Large intestine (tissue), 3 donors: ENCODE results near the gene SUSD3. TPM values are rescaled to one million over a fixed set of nuclear protein-coding genes. Genes with fewer than 3 reads are reported as not detected.
"Not testable (repeated sequence)": the region's sequence is repeated elsewhere in the genome, so short reads cannot be mapped to it uniquely, and the experiment has no call there.

Experiments used
- DNase-seq, 2 donors: peaks; one replicate each; pipeline versions ENCODE4 v3.0.0 to v3.0.0-alpha.2; 2013
- H3K27ac ChIP-seq: one replicate; pipeline ENCODE4 v1.5.1; 2013; ENCODE audit warnings: low read length
- H3K27me3 ChIP-seq: 2 replicates; pipeline ENCODE4 v1.6.1; 2013; ENCODE audit warnings: low read length; ENCODE audit not compliant: control insufficient read depth, insufficient read depth
- H3K36me3 ChIP-seq: 2 replicates; pipeline ENCODE4 v1.6.1; 2013; ENCODE audit warnings: low read length; ENCODE audit not compliant: control insufficient read depth, insufficient read depth
- H3K4me1 ChIP-seq: one replicate; pipeline ENCODE4 v1.6.1; 2013; ENCODE audit warnings: low read length; ENCODE audit not compliant: control insufficient read depth, insufficient read depth
- H3K4me3 ChIP-seq: one replicate; pipeline ENCODE4 v1.5.1; 2013; ENCODE audit warnings: low read length
- H3K9me3 ChIP-seq: one replicate; pipeline ENCODE4 v1.6.1; 2013; ENCODE audit warnings: mild to moderate bottlenecking, low read depth, low read length, moderate library complexity; ENCODE audit not compliant: control insufficient read depth
- WGBS: methylation state at CpG from one replicate; pipeline ENCODE4 v1.1.5; 2013; ENCODE audit warnings: low lambda C conversion rate; ENCODE audit not compliant: insufficient coverage; 5-methylcytosine and 5-hydroxymethylcytosine counted together
- polyA plus RNA-seq: library from polyadenylated mRNA; unstranded; fragments of 120-200 nt; gene quantifications from one replicate; pipeline ENCODE4 v1.2.1, GENCODE V29; 2013

The SUSD3 gene
- polyA plus RNA-seq, 1 donor = 7.6 TPM

DNA sequence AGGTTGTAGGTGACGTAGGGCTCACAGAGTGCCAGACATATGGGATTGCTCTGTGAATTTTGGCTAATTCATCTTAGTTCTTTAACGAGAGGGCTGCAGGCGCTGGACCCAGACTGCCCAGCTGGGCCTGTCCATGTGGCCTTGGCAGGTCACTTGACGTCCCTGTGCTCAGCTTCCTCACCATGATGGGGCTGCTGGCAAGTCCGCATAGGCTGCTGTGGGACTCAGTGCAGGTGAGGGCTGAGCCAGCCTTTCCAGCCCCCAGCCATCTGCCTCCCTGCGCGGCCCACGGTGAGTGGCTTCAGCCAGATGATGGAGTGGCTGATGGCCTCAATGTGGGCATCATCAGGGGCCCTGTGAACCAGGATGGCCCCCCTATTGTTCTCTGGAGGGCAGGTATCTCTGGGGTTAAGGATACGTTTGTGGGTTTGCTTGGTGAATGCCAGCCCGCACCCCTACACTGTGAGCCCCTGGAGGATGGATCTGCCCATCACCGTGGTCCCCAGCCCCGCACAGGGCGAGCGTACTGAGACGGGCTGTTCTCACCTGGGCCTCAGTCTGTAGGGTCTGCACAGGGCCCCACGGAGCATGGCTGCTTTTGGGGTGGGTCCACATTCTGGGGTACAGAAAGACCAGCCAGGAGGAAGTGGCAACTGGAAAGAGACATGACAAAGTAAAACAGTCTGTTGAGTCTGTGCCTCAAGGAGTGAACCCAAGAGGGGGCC lies 41.2 kb downstream of the SUSD3 start:
- no peaks in the 10 kb centered on the region for H3K36me3 ChIP-seq
- H3K4me3 ChIP-seq = no peak overlapping the region
- H3K27me3 ChIP-seq = no peaks in the 10 kb centered on the region
- no peak for DNase-seq
- H3K4me1 ChIP-seq = peaks cover 22% of the 10 kb centered on the region
- no peak overlapping the region for H3K27ac ChIP-seq
- H3K9me3 ChIP-seq = peaks cover 2% of the 10 kb centered on the region
- no CpG with 5 or more reads among the region's 16 CpGs for WGBS

DNA sequence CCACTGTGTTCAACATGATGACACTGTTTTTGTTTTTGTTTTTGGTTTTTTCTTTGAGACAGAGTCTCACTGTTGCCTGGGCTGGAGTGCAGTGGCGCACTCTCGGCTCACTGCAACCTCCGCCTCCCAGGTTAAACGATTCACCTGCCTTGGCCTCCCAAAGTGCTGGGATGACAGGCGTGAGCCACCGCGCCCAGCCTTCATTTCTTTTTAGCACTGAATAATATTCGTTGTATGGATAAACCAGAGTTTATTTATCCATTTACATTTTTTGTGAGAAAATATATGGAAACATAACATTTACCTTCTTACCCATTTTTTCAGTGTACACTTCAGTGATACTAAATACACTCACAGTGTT lies 41.8 kb downstream of the SUSD3 start:
- peaks cover 6% of the 10 kb centered on the region for H3K9me3 ChIP-seq
- DNase-seq = no peak
- H3K27me3 ChIP-seq = no peaks in the 10 kb centered on the region
- no peak overlapping the region for H3K4me3 ChIP-seq
- H3K36me3 ChIP-seq = no peaks in the 10 kb centered on the region
- no CpG with 5 or more reads among the region's 8 CpGs for WGBS
- peaks cover 17% of the 10 kb centered on the region for H3K4me1 ChIP-seq
- H3K27ac ChIP-seq = no peak overlapping the region

GRCh38 chr9:93101086-93101485 lies 42.6 kb downstream of the SUSD3 start:
- H3K27ac ChIP-seq, H3K4me3 ChIP-seq, DNase-seq, H3K36me3 ChIP-seq, H3K27me3 ChIP-seq, H3K9me3 ChIP-seq: not testable (repeated sequence)
- no CpG with 5 or more reads among the region's 11 CpGs for WGBS
- H3K4me1 ChIP-seq = peaks cover 17% of the 10 kb centered on the region

GRCh38 chr9:93105620-93106019 lies 47.1 kb downstream of the SUSD3 start:
- Histone ChIP-seq H3K27ac (no peak overlapping the region), H3K4me1 (no peaks in the 10 kb centered on the region), H3K27me3 (no peaks in the 10 kb centered on the region), H3K4me3 (no peak overlapping the region), H3K9me3 (peaks cover 6% of the 10 kb centered on the region), H3K36me3 (peaks cover 15% of the 10 kb centered on the region)
- DNase-seq = no peak
- no CpG with 5 or more reads among the region's 1 CpG for WGBS

GRCh38 chr9:93107151-93107824 lies 48.8 kb downstream of the SUSD3 start:
- no peak overlapping the region for H3K4me3 ChIP-seq
- H3K9me3 ChIP-seq = peaks cover 6% of the 10 kb centered on the region
- peaks cover 31% of the 10 kb centered on the region for H3K36me3 ChIP-seq
- no peaks in the 10 kb centered on the region for H3K4me1 ChIP-seq
- no peak for DNase-seq
- no peaks in the 10 kb centered on the region for H3K27me3 ChIP-seq
- WGBS = no CpG with 5 or more reads among the region's 14 CpGs
- no peak overlapping the region for H3K27ac ChIP-seq

- DNase-seq = no peak
- Histone ChIP-seq H3K36me3 (peaks cover 36% of the 10 kb centered on the region), H3K4me3 (no peak overlapping the region), H3K4me1 (no peaks in the 10 kb centered on the region), H3K9me3 (peaks cover 6% of the 10 kb centered on the region), H3K27ac (no peak overlapping the region), H3K27me3 (no peaks in the 10 kb centered on the region)
- WGBS = 100% methylated on average over 2 of the region's 6 CpGs
Observed at GRCh38 chr9:93107825-93108161, 49.3 kb downstream of the SUSD3 start.

- Histone ChIP-seq H3K4me3 (no peak overlapping the region), H3K27ac (no peak overlapping the region), H3K9me3 (peaks cover 6% of the 10 kb centered on the region), H3K4me1 (no peaks in the 10 kb centered on the region), H3K27me3 (no peaks in the 10 kb centered on the region), H3K36me3 (peaks cover 43% of the 10 kb centered on the region)
- no peak for DNase-seq
- no CpG with 5 or more reads among the region's 15 CpGs for WGBS
Observed at GRCh38 chr9:93108291-93109041, 50.0 kb downstream of the SUSD3 start.

DNA sequence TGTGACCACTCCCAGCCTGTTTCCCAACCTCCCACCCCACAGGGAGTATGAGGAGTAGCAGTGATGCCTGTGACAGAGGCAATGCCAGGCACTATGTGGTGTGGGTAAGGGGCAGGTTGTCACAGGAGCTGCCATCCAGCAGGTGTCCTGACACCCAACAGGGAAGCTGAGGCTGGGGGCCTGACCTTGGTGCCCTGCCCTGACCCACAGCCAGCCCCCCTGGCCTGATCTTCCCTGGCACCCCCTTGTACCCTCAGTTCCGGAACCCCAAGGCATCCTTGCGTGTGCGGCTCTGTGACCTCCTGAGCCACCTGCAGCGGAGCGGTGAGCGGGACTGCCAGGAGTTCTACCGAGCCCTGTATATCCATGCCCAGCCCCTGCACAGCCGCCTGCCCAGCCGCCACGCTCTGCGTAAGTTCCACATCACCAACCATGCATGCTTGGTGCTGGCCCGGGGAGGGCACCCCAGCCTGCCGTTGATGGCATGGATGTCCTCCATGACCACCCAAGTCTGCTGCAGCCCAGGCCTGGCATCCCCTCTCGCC lies 51.9 kb downstream of the SUSD3 start:
- H3K27me3 ChIP-seq = no peaks in the 10 kb centered on the region
- no CpG with 5 or more reads among the region's 14 CpGs for WGBS
- H3K4me1 ChIP-seq = no peaks in the 10 kb centered on the region
- H3K36me3 ChIP-seq = peaks cover 51% of the 10 kb centered on the region
- DNase-seq = no peak
- H3K27ac ChIP-seq = no peak overlapping the region
- H3K4me3 ChIP-seq = no peak overlapping the region
- no peaks in the 10 kb centered on the region for H3K9me3 ChIP-seq

- Histone ChIP-seq H3K9me3 (no peaks in the 10 kb centered on the region), H3K36me3 (peaks cover 51% of the 10 kb centered on the region), H3K4me3 (no peak overlapping the region), H3K27ac (no peak overlapping the region), H3K27me3 (no peaks in the 10 kb centered on the region), H3K4me1 (no peaks in the 10 kb centered on the region)
- no CpG with 5 or more reads among the region's 11 CpGs for WGBS
- no peak for DNase-seq
Observed at GRCh38 chr9:93111001-93111370, 52.5 kb downstream of the SUSD3 start.

GRCh38 chr9:93111371-93112115 lies 53.0 kb downstream of the SUSD3 start:
- no peak overlapping the region for H3K4me3 ChIP-seq
- no peaks in the 10 kb centered on the region for H3K27me3 ChIP-seq
- DNase-seq = no peak
- H3K9me3 ChIP-seq = no peaks in the 10 kb centered on the region
- no CpG with 5 or more reads among the region's 18 CpGs for WGBS
- H3K36me3 ChIP-seq = peaks cover 51% of the 10 kb centered on the region
- H3K4me1 ChIP-seq = peaks cover 5% of the 10 kb centered on the region
- no peak overlapping the region for H3K27ac ChIP-seq
